Ovary (tissue), 9 donors: Measurements from ENCODE around the gene FOSL2. TPM values are rescaled to one million over a fixed set of nuclear protein-coding genes. Genes with fewer than 3 reads are reported as not detected.

Experiments
- DNase-seq, 5 donors: peaks; one replicate each; pipeline ENCODE4 v3.0.0-alpha.2; 2019 to 2020
- H3K27ac ChIP-seq, 2 donors: fragments of 200-600 bp; one replicate each; pipeline versions ENCODE4 v1.5.1 to v1.8.0; 2019 to 2022
- H3K27me3 ChIP-seq: fragments of 200-600 bp; one replicate; pipeline ENCODE4 v1.8.0; 2022
- H3K36me3 ChIP-seq: fragments of 200-600 bp; sonication (generic); one replicate; pipeline ENCODE4 v1.5.1; 2019
- H3K4me1 ChIP-seq: one replicate; pipeline ENCODE4 v1.8.1; 2013; ENCODE audit warnings: mild to moderate bottlenecking, moderate library complexity; ENCODE audit not compliant: insufficient read depth
- H3K4me3 ChIP-seq: fragments of 200-600 bp; sonication (generic); one replicate; pipeline ENCODE4 v1.5.1; 2017
- H3K9me3 ChIP-seq, 2 donors: fragments of 200-600 bp in 1 of 2; sonication (generic) in 1 of 2; one replicate each; pipeline versions ENCODE4 v1.5.1 to v1.8.1; 2013 to 2019; ENCODE audit warnings: mild to moderate bottlenecking in 1 of 2, moderate library complexity in 1 of 2
- EP300 ChIP-seq: sonication (generic); formaldehyde crosslinking; IDR thresholded peaks from one replicate; pipeline ENCODE4 v1.6.1; 2017; ENCODE audit warnings: antibody characterized with exemption
- POLR2A ChIP-seq: fragments of 450-650 bp; IDR thresholded peaks from one replicate; pipeline ENCODE4 v1.6.1; 2017; ENCODE audit warnings: antibody characterized with exemption, mild to moderate bottlenecking, moderate library complexity
- whole genome bisulfite sequencing, 3 donors: extraction: QIAGEN DNeasy Blood & Tissue Kit in 1 of 3; methylation state at CpG; one replicate each; pipeline versions ENCODE4 v1.1.5 to v1.1.7; 2013 to 2017; 5-methylcytosine and 5-hydroxymethylcytosine counted together
- intact Hi-C, 4 donors: fragments of 100-400 bp; cut with DNase I; formaldehyde crosslinking; loops; one replicate each; pipeline versions ENCODE4 v1.11.0 to v1.15.1; 2022 to 2023
- polyA plus RNA-seq, 2 donors: library from polyadenylated mRNA; stranded (reverse); fragments of 200-250 nt in 1 of 2; fragments of 350-450 nt in 1 of 2; fragmentation: Illumina TruSeq in 1 of 2; extraction: RNeasy Lipid Tissue Mini Kit (QIAGEN cat#74804) in 1 of 2; gene quantifications; one replicate each; pipeline ENCODE4 v1.2.3, GENCODE V29; 2013 to 2014
- total RNA-seq, 7 donors: library from RNA; depleted of rRNA in 2 of 7; stranded (reverse); fragments of >200 nt in 2 of 7; fragmentation: NEBNext Ultra II Directional in 3 of 7; extraction: Animal tissue kit (Norgen Biotek cat#: 25700) in 3 of 7; gene quantifications; one replicate each; pipeline versions ENCODE4 v1.1.0 to v1.2.4, GENCODE V29; 2016 to 2023
- TF ChIP-seq, protein P1 (sequence below), 3 donors: fragments of 450-650 bp in 2 of 3; fragments of 200-600 bp in 1 of 3; IDR thresholded peaks; one replicate each; pipeline versions ENCODE4 v1.5.1 to v1.8.0; 2016 to 2022; ENCODE audit warnings: antibody characterized with exemption in 3 of 3, mild to moderate bottlenecking in 1 of 3
- donor health status: DM: no; HTN: no; CAD: no; lungs with moderate emphysema.
- donor health status: DM: no; HTN: no; CAD: no.
- donor health status: Bipolar disorder and iron deficiency.
- donor health status: DM: yes; HTN: yes; CAD: no.
- donor health status: DM: no; HTN: no; CAD: no.
- donor health status: DM: yes; HTN: yes; CAD: no.

Gene FOSL2
- total and polyA plus RNA-seq, 9 donors, result 56.2 to 322 (median 146) TPM

DNA sequence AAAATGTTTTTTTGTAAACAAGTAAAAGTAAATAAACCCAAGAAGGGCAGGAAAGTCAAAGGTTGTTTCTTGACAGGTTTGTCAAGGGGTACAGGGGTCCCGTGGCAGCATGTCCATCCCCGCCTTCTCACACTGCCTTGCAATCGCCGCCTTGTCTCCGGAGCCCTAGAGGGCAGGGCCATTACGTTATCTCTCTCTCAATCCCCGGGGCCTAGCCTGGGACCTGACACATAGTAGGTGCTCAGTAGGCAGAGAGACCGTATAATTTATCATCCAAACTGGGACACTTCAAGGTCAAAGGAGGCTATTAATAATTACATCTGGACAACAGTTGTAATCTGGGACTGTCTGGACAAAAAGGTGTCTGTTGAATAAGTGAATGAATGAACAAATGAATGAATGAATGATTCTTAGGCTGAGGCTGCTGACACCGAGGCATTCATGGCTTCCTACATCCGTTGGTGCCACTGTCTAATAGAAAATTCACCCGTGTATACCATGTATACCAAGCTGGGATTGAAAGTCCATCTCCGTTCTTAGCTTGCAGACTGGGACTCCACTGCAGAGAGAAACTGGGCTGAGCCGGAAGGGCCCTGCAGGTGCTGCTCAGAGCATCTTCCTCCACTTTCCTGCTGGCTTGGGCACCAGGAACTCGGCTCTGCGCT, 58.4 kb downstream of the FOSL2 start:
- no peak overlapping the region for H3K4me3 ChIP-seq
- TF ChIP-seq, protein P1, sequence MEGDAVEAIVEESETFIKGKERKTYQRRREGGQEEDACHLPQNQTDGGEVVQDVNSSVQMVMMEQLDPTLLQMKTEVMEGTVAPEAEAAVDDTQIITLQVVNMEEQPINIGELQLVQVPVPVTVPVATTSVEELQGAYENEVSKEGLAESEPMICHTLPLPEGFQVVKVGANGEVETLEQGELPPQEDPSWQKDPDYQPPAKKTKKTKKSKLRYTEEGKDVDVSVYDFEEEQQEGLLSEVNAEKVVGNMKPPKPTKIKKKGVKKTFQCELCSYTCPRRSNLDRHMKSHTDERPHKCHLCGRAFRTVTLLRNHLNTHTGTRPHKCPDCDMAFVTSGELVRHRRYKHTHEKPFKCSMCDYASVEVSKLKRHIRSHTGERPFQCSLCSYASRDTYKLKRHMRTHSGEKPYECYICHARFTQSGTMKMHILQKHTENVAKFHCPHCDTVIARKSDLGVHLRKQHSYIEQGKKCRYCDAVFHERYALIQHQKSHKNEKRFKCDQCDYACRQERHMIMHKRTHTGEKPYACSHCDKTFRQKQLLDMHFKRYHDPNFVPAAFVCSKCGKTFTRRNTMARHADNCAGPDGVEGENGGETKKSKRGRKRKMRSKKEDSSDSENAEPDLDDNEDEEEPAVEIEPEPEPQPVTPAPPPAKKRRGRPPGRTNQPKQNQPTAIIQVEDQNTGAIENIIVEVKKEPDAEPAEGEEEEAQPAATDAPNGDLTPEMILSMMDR (IDR thresholded peaks at IDR 0.05), result no peak
- no peak for TF ChIP-seq EP300
- no peak for TF ChIP-seq POLR2A
- H3K27me3 ChIP-seq, result no peaks in the 10 kb centered on the region
- no peaks in the 10 kb centered on the region for H3K4me1 ChIP-seq
- intact Hi-C loops, result loop anchor here in 3 of 4 donors (5.0 to 10.0 kb wide), 2 partner anchors 746 to 749 kb away; no protein-coding TSS in a partner anchor
- H3K36me3 ChIP-seq, result no peaks in the 10 kb centered on the region
- H3K9me3 ChIP-seq, result no peaks in the 10 kb centered on the region
- H3K27ac ChIP-seq, result no peak overlapping the region
- no peak for DNase-seq
- 83 to 88% (median 84%) methylated on average over 15 of the region's 15 CpGs for WGBS, 3 donors

- TF ChIP-seq EP300, result no peak
- TF ChIP-seq, protein P1 (IDR thresholded peaks at IDR 0.05), result no peak
- no peak for TF ChIP-seq POLR2A
- no peaks in the 10 kb centered on the region for H3K4me1 ChIP-seq
- no peak overlapping the region for H3K27ac ChIP-seq
- no peak for DNase-seq
- intact Hi-C loops, result loop anchor here (2.0 to 10.0 kb wide), 3 partner anchors 747 to 750 kb away; no protein-coding TSS in a partner anchor
- H3K9me3 ChIP-seq, result no peaks in the 10 kb centered on the region
- no peak overlapping the region for H3K4me3 ChIP-seq
- H3K27me3 ChIP-seq, result no peaks in the 10 kb centered on the region
- H3K36me3 ChIP-seq, result no peaks in the 10 kb centered on the region
- 84 to 90% (median 89%) methylated on average over 19 of the region's 19 CpGs for WGBS, 3 donors
Measured at GRCh38 chr2:28451793-28452533, 59.3 kb downstream of the FOSL2 start.

GRCh38 chr2:28452534-28453081, 60.0 kb downstream of the FOSL2 start:
- Histone ChIP-seq H3K27me3 (no peaks in the 10 kb centered on the region), H3K4me3 (no peak overlapping the region), H3K4me1 (no peaks in the 10 kb centered on the region), H3K9me3 (no peaks in the 10 kb centered on the region), H3K27ac (no peak overlapping the region), H3K36me3 (no peaks in the 10 kb centered on the region)
- intact Hi-C loops, result loop anchor here (2.0 to 10.0 kb wide), 3 partner anchors 748 to 750 kb away; no protein-coding TSS in a partner anchor
- no peak for TF ChIP-seq EP300
- TF ChIP-seq POLR2A, result peak; percentile 25
- TF ChIP-seq, protein P1 (IDR thresholded peaks at IDR 0.05), result peak; percentile 56 to 89 (median 88)
- DNase-seq, result peak; percentile 60 to 83 (median 78)
- WGBS, 3 donors, result 43 to 52% (median 47%) methylated on average over 7 of the region's 7 CpGs

GRCh38 chr2:28453396-28453795, 60.7 kb downstream of the FOSL2 start:
- H3K4me3 ChIP-seq, result no peak overlapping the region

More at GRCh38 chr2:28453396-28453795, 60.7 kb downstream of the FOSL2 start:
- no peaks in the 10 kb centered on the region for H3K36me3 ChIP-seq
- no peaks in the 10 kb centered on the region for H3K4me1 ChIP-seq
- H3K27ac ChIP-seq, result no peak overlapping the region
- no peaks in the 10 kb centered on the region for H3K9me3 ChIP-seq
- DNase-seq, result no peak
- WGBS, 3 donors, result 90 to 98% (median 90%) methylated on average over 7 to 8 of the region's 8 CpGs
- TF ChIP-seq EP300 (no peak), POLR2A (no peak)
- TF ChIP-seq, protein P1 (IDR thresholded peaks at IDR 0.05), result no peak
- no peaks in the 10 kb centered on the region for H3K27me3 ChIP-seq
- intact Hi-C loops, result loop anchor here (2.0 to 10.0 kb wide), 3 partner anchors 749 to 751 kb away; no protein-coding TSS in a partner anchor
